H1 (cell line): ENCODE measurements around the gene AKAP7.

Experiments used
- ATF2 ChIP-seq: IDR thresholded peaks from 2 replicates; pipeline ENCODE4 v1.6.1; 2012; ENCODE audit warnings: low read length, inconsistent platforms
- CTCF ChIP-seq, 3 experiments: IDR thresholded peaks; 1 replicate in 2 of 3; 2 replicates in 1 of 3; pipeline versions ENCODE4 v1.5.1 to v1.6.1; 2011; ENCODE audit warnings: low read length in 3 of 3, mild to moderate bottlenecking in 3 of 3, inconsistent platforms in 2 of 3, low read depth in 1 of 3, moderate library complexity in 1 of 3; ENCODE audit not compliant: insufficient read depth in 1 of 3; ENCODE audit errors: control extremely low read depth in 1 of 3
- NANOG ChIP-seq: IDR thresholded peaks from 2 replicates; pipeline ENCODE4 v1.6.1; 2011; ENCODE audit warnings: low read length, low read depth, mild to moderate bottlenecking, inconsistent platforms; ENCODE audit not compliant: insufficient read depth, poor library complexity, severe bottlenecking
- POLR2A ChIP-seq, 2 experiments: IDR thresholded peaks; 1 replicate in 1 of 2; 2 replicates in 1 of 2; pipeline ENCODE4 v1.6.1; 2011; ENCODE audit warnings: low read depth in 2 of 2, low read length in 2 of 2, mild to moderate bottlenecking in 2 of 2; ENCODE audit errors: control extremely low read depth in 1 of 2
- POLR2AphosphoS5 ChIP-seq: IDR thresholded peaks from 2 replicates; pipeline ENCODE4 v1.6.1; 2011; ENCODE audit warnings: low read depth, low read length
- RNF2 ChIP-seq: fragments of 200-900, 300-1000 bp; sonication (generic); IDR thresholded peaks from 2 replicates; pipeline ENCODE4 v1.7.1; 2016; ENCODE audit warnings: borderline replicate concordance, low read depth, mild to moderate bottlenecking, antibody characterized with exemption, low read length; ENCODE audit not compliant: poor library complexity, severe bottlenecking; ENCODE audit errors: missing control alignments

GRCh38 chr6:131250936-131251335 lies 115.7 kb downstream of the AKAP7 start:
- TF ChIP-seq CTCF (IDR thresholded peaks at IDR 0.05; ENCODE audit: control extremely low read depth in 1 of 3, insufficient read depth in 1 of 3, low read depth in 1 of 3, low read length in 3 of 3): no peak
- TF ChIP-seq POLR2AphosphoS5: no peak
- no peak for TF ChIP-seq ATF2
- TF ChIP-seq NANOG: no peak
- no peak for TF ChIP-seq RNF2
- no peak for TF ChIP-seq POLR2A (IDR thresholded peaks at IDR 0.05; ENCODE audit: control extremely low read depth in 1 of 2, low read depth in 2 of 2, low read length in 2 of 2)
